ENCODE results near the gene PCDHA10.
A peak's percentile ranks its signal among the peaks of the same experiment; 100 is the strongest.
"Not testable (repeated sequence)": the region's sequence is repeated elsewhere in the genome, so short reads cannot be mapped to it uniquely, and the experiment has no call there.

PCDHA10 gene

GRCh38 chr5:140855772-140856674, at the start of gene PCDHA10:
PCDHA10 (plus strand) TSS chr5:140855897; CDS start chr5:140856049, 152 bp downstream.
- no peak for ATAC-seq

GRCh38 chr5:140806834-140807775, 48.6 kb upstream of the PCDHA10 start, which contains the start of gene PCDHA4:
PCDHA4 (plus strand) TSS chr5:140807068.
- ATAC-seq: peak; percentile 98
- TF ChIP-seq GLIS3 (CRISPR knock-in tag; IDR thresholded peaks at IDR 0.05): no peak
- no peak for TF ChIP-seq RARB (CRISPR knock-in tag; IDR thresholded peaks at IDR 0.05)
- no peak for TF ChIP-seq TCF4 (CRISPR knock-in tag; IDR thresholded peaks at IDR 0.05; ENCODE audit: borderline replicate concordance)
- TF ChIP-seq ZNF70 (CRISPR knock-in tag; IDR thresholded peaks at IDR 0.05): no peak
- TF ChIP-seq OSR1 (CRISPR knock-in tag; IDR thresholded peaks at IDR 0.05): no peak

More at GRCh38 chr5:140855772-140856674, at the start of gene PCDHA10:
- no peak for TF ChIP-seq GLIS3 (CRISPR knock-in tag; IDR thresholded peaks at IDR 0.05)
- no peak for TF ChIP-seq ZC3H10 (CRISPR knock-in tag; IDR thresholded peaks at IDR 0.05)
- TF ChIP-seq POU6F1 (CRISPR knock-in tag; IDR thresholded peaks at IDR 0.05; ENCODE audit: borderline replicate concordance, low read depth): no peak
- no peak for TF ChIP-seq PATZ1 (CRISPR knock-in tag; IDR thresholded peaks at IDR 0.05; ENCODE audit: borderline replicate concordance)
- no peak for TF ChIP-seq ZFP3 (CRISPR knock-in tag; IDR thresholded peaks at IDR 0.05)
- TF ChIP-seq ZNF8 (CRISPR knock-in tag; IDR thresholded peaks at IDR 0.05): no peak
- TF ChIP-seq BACH2 (CRISPR knock-in tag; IDR thresholded peaks at IDR 0.05; ENCODE audit: borderline replicate concordance): no peak
- TF ChIP-seq TSHZ2 (CRISPR knock-in tag; IDR thresholded peaks at IDR 0.05): no peak
- no peak for TF ChIP-seq CSRNP3 (CRISPR knock-in tag; IDR thresholded peaks at IDR 0.05)
- TF ChIP-seq TCF4 (CRISPR knock-in tag; IDR thresholded peaks at IDR 0.05; ENCODE audit: borderline replicate concordance): no peak
- no peak for TF ChIP-seq ZNF70 (CRISPR knock-in tag; IDR thresholded peaks at IDR 0.05)
- no peak for TF ChIP-seq SNAI2 (CRISPR knock-in tag; IDR thresholded peaks at IDR 0.05)
- no peak for TF ChIP-seq ESRRG (CRISPR knock-in tag; IDR thresholded peaks at IDR 0.05)
- no peak for TF ChIP-seq ZFP30 (CRISPR knock-in tag; IDR thresholded peaks at IDR 0.05)
- no peak for TF ChIP-seq CSDC2 (CRISPR knock-in tag; IDR thresholded peaks at IDR 0.05)

GRCh38 chr5:140808241-140808888, 47.3 kb upstream of the PCDHA10 start:
- ATAC-seq: not testable (repeated sequence)
